Adipocyte (in vitro differentiated cells): Measurements from ENCODE around the gene TXN2.

ENCODE experiments used
- DNase-seq: peaks from one replicate; pipeline ENCODE4 v3.0.0-alpha.2; 2015; ENCODE audit warnings: low read depth
- H3K27me3 ChIP-seq: replicated peaks from 2 replicates; pipeline ENCODE4 v1.7.0; 2013; ENCODE audit warnings: mild to moderate bottlenecking, low read length, moderate library complexity; ENCODE audit not compliant: control insufficient read depth, insufficient read depth
- H3K36me3 ChIP-seq: 2 replicates; pipeline ENCODE4 v1.7.0; 2013; ENCODE audit warnings: low read length, mild to moderate bottlenecking, moderate library complexity; ENCODE audit not compliant: control insufficient read depth, insufficient read depth, severe bottlenecking
- H3K4me1 ChIP-seq: 2 replicates; pipeline ENCODE4 v1.7.0; 2013; ENCODE audit warnings: mild to moderate bottlenecking, low read length, moderate library complexity; ENCODE audit not compliant: control insufficient read depth, insufficient read depth
- H3K4me3 ChIP-seq: 2 replicates; pipeline ENCODE4 v1.7.0; 2013; ENCODE audit warnings: mild to moderate bottlenecking, low read length, moderate library complexity
- H3K9ac ChIP-seq: 2 replicates; pipeline ENCODE4 v1.7.0; 2013; ENCODE audit warnings: mild to moderate bottlenecking, low read length, moderate library complexity
- H3K9me3 ChIP-seq: 2 replicates; pipeline ENCODE4 v1.7.0; 2013; ENCODE audit warnings: mild to moderate bottlenecking, low read length, moderate library complexity; ENCODE audit not compliant: control insufficient read depth

The TXN2 gene

DNA sequence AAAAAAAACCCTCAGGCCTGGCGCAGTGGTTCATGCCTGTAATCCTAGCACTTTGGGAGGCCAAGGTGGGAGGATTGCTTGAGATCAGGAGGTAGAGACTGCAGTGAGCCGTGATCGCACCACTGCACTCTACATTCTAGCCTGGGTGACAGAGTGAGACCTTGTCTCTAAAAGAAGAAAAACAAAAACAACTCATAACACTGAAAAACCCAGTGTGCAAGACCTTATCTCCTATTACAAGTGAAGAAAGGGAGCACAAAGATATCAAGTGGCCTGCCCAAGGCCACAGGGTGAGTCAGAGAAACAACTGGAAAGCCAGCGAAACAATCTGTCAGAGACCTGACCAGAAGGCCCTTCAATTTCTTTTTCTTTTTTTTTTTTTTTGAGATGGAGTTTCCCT is 2.5 kb downstream of the TXN2 start:
- Histone ChIP-seq H3K36me3 (peaks cover 49% of the 10 kb centered on the region), H3K27me3 (no peaks in the 10 kb centered on the region), H3K4me1 (peaks cover 14% of the 10 kb centered on the region), H3K9me3 (no peaks in the 10 kb centered on the region), H3K9ac (peak overlapping the region; percentile 49), H3K4me3 (no peak overlapping the region)
- DNase-seq: no peak

DNA sequence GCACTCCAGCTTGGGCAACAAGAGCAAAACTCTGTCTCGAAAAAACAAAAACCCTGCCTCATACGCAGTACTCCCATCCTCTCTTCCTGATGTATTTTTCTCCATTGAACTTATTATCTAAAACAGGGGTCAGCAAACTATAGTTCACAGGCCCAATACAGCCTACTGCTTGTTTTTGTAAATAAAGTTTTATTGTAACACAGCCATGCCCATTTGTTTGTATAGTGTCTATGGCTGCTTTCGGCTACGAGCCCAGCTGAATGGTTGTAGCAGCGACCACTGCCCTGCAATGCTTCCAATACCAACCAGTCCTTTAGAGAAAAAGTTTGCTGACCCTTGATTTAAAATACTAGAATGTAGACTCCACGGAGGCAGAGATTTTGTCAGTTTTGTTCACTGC is 6.1 kb downstream of the TXN2 start:
- H3K36me3 ChIP-seq: peaks cover 76% of the 10 kb centered on the region
- H3K27me3 ChIP-seq: no peaks in the 10 kb centered on the region

DNA sequence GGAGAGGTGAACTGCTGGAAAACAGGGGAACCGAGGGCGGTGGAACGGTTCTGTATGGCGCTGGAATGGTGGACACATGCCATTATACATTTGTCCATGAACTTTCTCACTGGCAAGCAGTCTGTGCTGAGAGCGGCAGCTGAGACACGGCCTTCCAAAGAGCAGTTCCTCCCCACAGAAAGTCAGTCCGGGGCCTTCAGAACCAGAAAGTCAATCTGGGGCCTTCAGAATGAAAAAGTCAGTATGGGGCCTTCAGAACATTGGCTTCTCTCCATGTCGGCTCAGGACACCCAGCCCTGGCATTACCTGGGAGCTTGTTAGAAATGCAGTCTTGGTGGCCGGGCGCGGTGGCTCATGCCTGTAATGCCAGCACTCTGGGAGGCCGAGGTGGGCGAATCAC is 8.8 kb downstream of the TXN2 start:
- no peak for DNase-seq
- no peaks in the 10 kb centered on the region for H3K27me3 ChIP-seq
- no peak overlapping the region for H3K9ac ChIP-seq
- no peaks in the 10 kb centered on the region for H3K9me3 ChIP-seq
- peaks cover 24% of the 10 kb centered on the region for H3K4me1 ChIP-seq
- peaks cover 63% of the 10 kb centered on the region for H3K36me3 ChIP-seq
- H3K4me3 ChIP-seq: no peak overlapping the region

More for the DNA sequence above, 6.1 kb downstream of the TXN2 start:
- DNase-seq: no peak
- H3K9ac ChIP-seq: no peak overlapping the region
- no peaks in the 10 kb centered on the region for H3K9me3 ChIP-seq
- H3K4me1 ChIP-seq: peaks cover 12% of the 10 kb centered on the region
- H3K4me3 ChIP-seq: no peak overlapping the region

DNA sequence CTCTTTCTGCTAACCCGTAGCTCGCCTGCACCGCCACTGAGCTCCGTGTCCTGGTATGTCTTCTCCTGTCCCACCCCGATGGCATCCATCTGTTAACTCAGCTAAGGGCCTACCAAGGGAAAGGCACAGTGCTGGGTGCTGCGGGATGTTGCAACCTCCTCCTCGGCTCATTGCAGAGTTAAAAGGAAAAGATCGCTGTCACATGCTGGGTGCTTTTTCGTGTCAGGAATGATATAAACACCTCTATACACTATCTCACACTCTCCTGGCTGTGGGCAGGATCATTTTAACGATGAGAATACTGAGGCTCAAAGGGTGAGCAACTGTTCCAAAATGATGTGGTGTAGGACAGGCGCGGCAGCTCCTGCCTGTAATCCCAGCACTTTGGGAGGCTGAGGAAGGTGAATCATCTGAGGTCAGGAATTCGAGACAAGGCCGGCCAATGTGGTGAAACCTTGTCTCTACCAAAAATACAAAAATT is 10.1 kb downstream of the TXN2 start:
- Histone ChIP-seq H3K4me1 (peaks cover 34% of the 10 kb centered on the region), H3K9ac (peak overlapping the region; percentile 46)
- no peak for DNase-seq

DNA sequence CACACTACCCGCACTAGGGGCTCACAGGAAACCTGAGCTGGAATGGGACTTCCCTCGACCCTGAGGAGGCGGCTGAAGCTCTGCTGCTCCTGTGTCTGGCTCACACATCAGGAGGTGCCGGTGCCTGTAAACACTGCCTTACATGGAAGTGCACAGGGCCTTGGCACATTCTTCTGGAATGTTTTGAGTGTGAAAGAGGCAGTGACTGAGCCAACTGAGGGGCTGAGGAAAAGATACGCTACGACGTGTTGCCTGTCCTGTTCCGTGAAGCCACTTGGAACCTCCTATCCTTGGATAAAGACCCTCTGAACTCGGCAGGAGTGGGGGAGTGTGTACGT is 10.5 kb downstream of the TXN2 start:
- peaks cover 37% of the 10 kb centered on the region for H3K4me1 ChIP-seq
- no peak for DNase-seq
- no peak overlapping the region for H3K4me3 ChIP-seq

More for the DNA sequence above, 10.1 kb downstream of the TXN2 start:
- peaks cover 51% of the 10 kb centered on the region for H3K36me3 ChIP-seq
- no peaks in the 10 kb centered on the region for H3K27me3 ChIP-seq
- no peaks in the 10 kb centered on the region for H3K9me3 ChIP-seq
- H3K4me3 ChIP-seq: no peak overlapping the region

DNA sequence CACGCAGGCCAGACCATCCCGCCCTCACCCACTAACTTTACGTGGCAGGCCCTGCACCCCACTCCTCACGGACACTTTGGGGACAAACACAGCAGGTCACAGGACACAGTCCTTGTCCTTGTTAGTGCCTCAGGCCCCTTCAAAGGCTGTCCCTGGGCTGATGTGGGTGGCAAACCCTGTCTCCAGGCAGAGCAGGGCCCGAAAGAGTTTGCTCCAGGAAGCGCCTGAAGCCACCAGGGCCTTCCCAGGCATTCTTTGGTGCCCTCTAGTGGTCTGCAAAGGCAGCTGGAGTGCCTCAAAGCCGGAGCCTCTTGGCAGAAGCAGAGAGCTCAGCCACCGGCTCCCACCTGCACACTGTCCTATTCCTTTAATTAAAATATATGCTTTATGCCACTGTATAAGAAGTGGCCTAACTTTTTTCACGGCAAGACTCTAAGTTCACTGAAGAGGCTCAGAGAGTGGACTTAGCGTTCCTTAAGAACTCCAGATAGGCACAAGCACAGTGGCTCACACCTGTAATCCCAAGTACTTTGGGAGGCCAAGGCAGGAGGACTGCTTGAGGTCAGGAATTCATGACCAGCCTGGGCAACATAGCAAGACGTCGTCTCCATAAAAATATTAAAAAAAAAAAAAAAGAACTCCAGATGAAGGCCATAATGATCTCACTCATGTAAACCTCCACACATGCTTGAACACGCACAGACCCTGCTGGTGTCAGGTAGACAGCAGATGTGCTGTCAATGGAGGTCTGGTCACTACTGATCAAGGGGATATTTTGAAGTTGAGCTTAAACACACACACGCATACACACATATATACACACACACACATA is 11.1 kb downstream of the TXN2 start:
- peaks cover 41% of the 10 kb centered on the region for H3K36me3 ChIP-seq
- H3K9me3 ChIP-seq: no peaks in the 10 kb centered on the region
- peak; percentile 95 for DNase-seq
- peak overlapping the region; percentile 64 for H3K9ac ChIP-seq
- H3K27me3 ChIP-seq: no peaks in the 10 kb centered on the region
- peaks cover 43% of the 10 kb centered on the region for H3K4me1 ChIP-seq
- H3K4me3 ChIP-seq: no peak overlapping the region

More for the DNA sequence above, 10.5 kb downstream of the TXN2 start:
- Histone ChIP-seq H3K27me3 (no peaks in the 10 kb centered on the region), H3K9me3 (no peaks in the 10 kb centered on the region), H3K9ac (peak overlapping the region; percentile 46), H3K36me3 (peaks cover 47% of the 10 kb centered on the region)

DNA sequence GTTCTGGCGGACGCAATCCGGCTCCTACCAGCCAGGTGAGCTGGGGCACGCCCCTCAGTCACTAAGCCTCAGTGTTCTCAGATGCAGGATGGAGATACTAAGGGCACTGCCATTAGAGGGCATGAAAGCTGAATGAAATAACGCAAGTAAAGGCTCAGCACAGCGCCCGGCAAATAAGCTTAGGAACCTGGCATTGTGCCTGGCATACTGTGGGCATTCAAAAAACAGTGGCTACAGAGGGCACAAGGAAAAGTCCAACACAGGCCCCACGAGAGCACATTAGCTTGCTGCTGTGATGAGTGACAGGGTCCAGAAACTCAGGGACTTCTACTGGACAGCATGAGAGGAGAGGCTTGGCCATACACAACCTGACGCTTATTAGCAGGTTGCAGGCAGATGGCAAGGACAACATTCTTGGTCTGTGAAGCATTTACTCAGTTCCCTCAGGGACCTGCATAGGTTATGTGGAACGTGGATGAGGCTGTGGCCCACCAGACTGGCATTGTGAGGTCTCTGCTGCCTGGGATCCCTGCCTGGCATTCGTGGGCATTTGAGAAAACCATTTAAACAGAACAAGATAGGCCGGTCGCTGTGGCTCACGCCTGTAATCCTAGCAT is 12.2 kb downstream of the TXN2 start:
- H3K4me1 ChIP-seq: peaks cover 49% of the 10 kb centered on the region
- H3K9ac ChIP-seq: no peak overlapping the region
- no peak overlapping the region for H3K4me3 ChIP-seq
- no peak for DNase-seq
- H3K9me3 ChIP-seq: no peaks in the 10 kb centered on the region
- peaks cover 30% of the 10 kb centered on the region for H3K36me3 ChIP-seq
- H3K27me3 ChIP-seq: no peaks in the 10 kb centered on the region

DNA sequence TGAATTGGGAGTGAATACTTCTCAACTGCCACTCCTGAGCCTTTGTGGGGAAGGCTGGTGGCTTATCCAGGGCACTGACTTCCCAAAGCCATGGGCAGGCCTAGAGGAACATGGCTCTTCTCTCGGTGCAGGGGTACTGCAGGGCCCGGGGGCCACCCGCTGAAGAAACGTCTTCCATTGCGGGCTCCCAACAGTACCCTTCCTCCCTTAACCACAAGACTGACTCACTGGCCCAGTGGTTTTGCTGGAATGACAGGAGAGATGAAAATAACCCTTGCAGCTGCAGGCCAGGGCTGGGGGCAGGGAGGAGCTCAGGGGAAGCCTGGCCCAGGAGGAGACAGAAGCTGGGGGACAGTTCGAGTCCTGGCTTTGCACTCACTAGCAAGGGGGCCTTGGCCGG is 13.5 kb downstream of the TXN2 start:
- Histone ChIP-seq H3K9me3 (no peaks in the 10 kb centered on the region), H3K4me1 (peaks cover 49% of the 10 kb centered on the region), H3K9ac (peak overlapping the region; percentile 70), H3K4me3 (peak overlapping the region; percentile 10), H3K27me3 (no peaks in the 10 kb centered on the region), H3K36me3 (peaks cover 18% of the 10 kb centered on the region)
- peak; percentile 85 for DNase-seq

DNA sequence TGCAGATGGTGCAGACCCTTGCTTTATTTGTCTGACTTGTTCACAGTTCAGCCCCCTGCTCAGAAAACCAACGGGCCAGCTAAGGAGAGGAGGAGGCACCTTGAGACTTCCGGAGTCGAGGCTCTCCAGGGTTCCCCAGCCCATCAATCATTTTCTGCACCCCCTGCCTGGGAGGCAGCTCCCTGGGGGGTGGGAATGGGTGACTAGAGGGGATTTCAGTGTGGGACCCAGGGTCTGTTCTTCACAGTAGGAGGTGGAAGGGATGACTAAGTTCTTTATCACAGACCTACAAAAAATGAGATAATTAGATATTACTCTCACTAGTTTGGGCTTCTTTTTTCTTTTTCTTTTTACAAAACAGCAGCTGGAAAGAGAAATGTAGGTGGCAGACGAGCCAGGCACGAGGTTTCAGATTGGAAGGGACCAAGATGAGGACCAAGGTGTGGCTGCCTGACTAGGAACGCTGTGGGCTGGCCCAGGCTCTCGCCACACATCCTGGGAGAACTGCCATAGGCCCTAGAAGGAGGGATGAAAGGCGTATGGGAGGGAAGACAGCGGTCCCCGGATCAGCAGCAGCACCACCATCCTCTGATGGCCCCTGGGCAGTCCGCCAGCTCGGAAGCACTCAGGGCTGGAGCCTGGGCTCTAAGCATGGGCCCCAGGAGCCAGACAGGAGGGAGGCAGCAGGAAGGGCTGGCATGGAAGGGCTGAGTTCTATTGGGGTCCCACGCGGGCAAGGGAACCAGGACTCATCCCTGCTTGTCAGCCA is 14.2 kb downstream of the TXN2 start:
- DNase-seq: peak; percentile 36
- Histone ChIP-seq H3K9ac (peak overlapping the region; percentile 70), H3K4me1 (peaks cover 51% of the 10 kb centered on the region), H3K36me3 (peaks cover 11% of the 10 kb centered on the region), H3K9me3 (no peaks in the 10 kb centered on the region), H3K4me3 (no peak overlapping the region), H3K27me3 (no peaks in the 10 kb centered on the region)

DNA sequence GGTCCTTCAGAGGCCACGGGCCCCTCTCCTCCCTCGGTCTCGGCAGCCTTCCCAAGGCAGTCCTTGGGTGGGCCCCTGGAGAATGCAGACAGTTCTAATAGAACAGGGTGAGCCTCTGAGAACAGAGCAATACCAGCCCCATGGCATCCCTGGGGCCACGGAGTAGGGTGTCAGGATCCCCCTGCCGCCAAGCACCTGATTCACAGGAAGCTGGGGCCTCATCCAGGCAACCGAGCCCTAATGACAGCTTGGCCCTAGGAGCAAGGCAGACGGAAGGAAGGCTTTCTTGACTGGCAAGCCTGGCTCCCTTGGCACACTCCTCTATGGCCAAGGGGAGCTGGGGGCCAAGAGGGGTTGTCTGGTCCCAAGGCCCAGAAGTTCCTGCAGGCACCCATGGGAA is 15.2 kb downstream of the TXN2 start:
- peaks cover 6% of the 10 kb centered on the region for H3K36me3 ChIP-seq
- H3K4me1 ChIP-seq: peaks cover 51% of the 10 kb centered on the region
- H3K9me3 ChIP-seq: no peaks in the 10 kb centered on the region
- H3K4me3 ChIP-seq: no peak overlapping the region
- DNase-seq: no peak
- no peaks in the 10 kb centered on the region for H3K27me3 ChIP-seq
- peak overlapping the region; percentile 14 for H3K9ac ChIP-seq
